ENCODE measurements around the gene INAFM2.

GRCh38 chr15:40343512-40343911, 20.0 kb downstream of the INAFM2 start:
- TF ChIP-seq CTCF (IDR thresholded peaks at IDR 0.05) (no peak), EZH2 (IDR thresholded peaks at IDR 0.05) (no peak), EZH2phosphoT487 (IDR thresholded peaks at IDR 0.05) (no peak)
